SK-N-SH treated with all-trans-retinoic acid at 6 μM for 48 hours (cell line): ENCODE data around the gene MLPH.

Source experiments
- ARNTL ChIP-seq: fragments of 450-650 bp; formaldehyde crosslinking; IDR thresholded peaks from 2 replicates; pipeline ENCODE4 v1.5.0; 2020; ENCODE audit warnings: low read depth, mild to moderate bottlenecking, moderate library complexity, borderline replicate concordance
- CSDC2 ChIP-seq: fragments of 250-450 bp; sonication (Bioruptor Pico); IDR thresholded peaks from 2 replicates; pipeline ENCODE4 v1.5.0; 2020; ENCODE audit warnings: mild to moderate bottlenecking, moderate library complexity
- GLIS3 ChIP-seq: fragments of 250-450 bp; sonication (Bioruptor Pico); IDR thresholded peaks from 2 replicates; pipeline ENCODE4 v1.5.0; 2020; ENCODE audit warnings: mild to moderate bottlenecking, moderate library complexity
- ISL1 ChIP-seq: fragments of 250-450 bp; sonication (Bioruptor Pico); IDR thresholded peaks from 2 replicates; pipeline ENCODE4 v2.1.2; 2022; ENCODE audit warnings: mild to moderate bottlenecking, moderate library complexity
- OSR1 ChIP-seq: fragments of 250-450 bp; sonication (Bioruptor Pico); IDR thresholded peaks from 2 replicates; pipeline ENCODE4 v1.8.0; 2022; ENCODE audit warnings: moderate library complexity, mild to moderate bottlenecking, inconsistent platforms
- PPARA ChIP-seq: fragments of 250-450 bp; sonication (Bioruptor Pico); IDR thresholded peaks from 2 replicates; pipeline ENCODE4 v1.5.0; 2020; ENCODE audit warnings: mild to moderate bottlenecking, borderline replicate concordance
- RARB ChIP-seq: fragments of 250-450 bp; sonication (Bioruptor Pico); IDR thresholded peaks from 2 replicates; pipeline ENCODE4 v1.8.0; 2021; ENCODE audit warnings: mild to moderate bottlenecking, moderate library complexity
- TCF4 ChIP-seq: fragments of 250-450 bp; sonication (Bioruptor Pico); IDR thresholded peaks from 2 replicates; pipeline ENCODE4 v1.8.0; 2021; ENCODE audit warnings: mild to moderate bottlenecking, moderate library complexity, borderline replicate concordance
- ZFP3 ChIP-seq: fragments of 250-450 bp; sonication (Bioruptor Pico); IDR thresholded peaks from 2 replicates; pipeline ENCODE4 v1.5.0; 2020; ENCODE audit warnings: mild to moderate bottlenecking, moderate library complexity
- ZFP30 ChIP-seq: fragments of 450-650 bp; formaldehyde crosslinking; IDR thresholded peaks from 2 replicates; pipeline ENCODE4 v1.5.0; 2022; ENCODE audit warnings: mild to moderate bottlenecking, moderate library complexity
- ZNF565 ChIP-seq: fragments of 450-650 bp; formaldehyde crosslinking; conservative IDR thresholded peaks from 2 replicates; pipeline ENCODE4 v1.5.0; 2020; ENCODE audit warnings: low read depth, mild to moderate bottlenecking, moderate library complexity
- ZNF8 ChIP-seq: fragments of 450-650 bp; formaldehyde crosslinking; IDR thresholded peaks from 2 replicates; pipeline ENCODE4 v1.5.0; 2020; ENCODE audit warnings: mild to moderate bottlenecking, moderate library complexity
- TF ChIP-seq, protein P1 (sequence below): fragments of 250-450 bp; sonication (Bioruptor Pico); IDR thresholded peaks from 2 replicates; pipeline ENCODE4 v1.5.1; 2020; ENCODE audit warnings: low read depth, mild to moderate bottlenecking, moderate library complexity

GRCh38 chr2:237540223-237540775 lies 53.2 kb downstream of the MLPH start:
- TF ChIP-seq ZFP30 (no peak), ZNF565 (CRISPR knock-in tag) (no peak), GLIS3 (CRISPR knock-in tag) (no peak), ZNF8 (no peak), ARNTL (CRISPR knock-in tag) (no peak), RARB (no peak), ISL1 (CRISPR knock-in tag) (no peak), ZFP3 (no peak), PPARA (CRISPR knock-in tag) (no peak), OSR1 (CRISPR knock-in tag) (no peak), CSDC2 (CRISPR knock-in tag) (no peak), TCF4 (CRISPR knock-in tag) (no peak)
- TF ChIP-seq, protein P1, sequence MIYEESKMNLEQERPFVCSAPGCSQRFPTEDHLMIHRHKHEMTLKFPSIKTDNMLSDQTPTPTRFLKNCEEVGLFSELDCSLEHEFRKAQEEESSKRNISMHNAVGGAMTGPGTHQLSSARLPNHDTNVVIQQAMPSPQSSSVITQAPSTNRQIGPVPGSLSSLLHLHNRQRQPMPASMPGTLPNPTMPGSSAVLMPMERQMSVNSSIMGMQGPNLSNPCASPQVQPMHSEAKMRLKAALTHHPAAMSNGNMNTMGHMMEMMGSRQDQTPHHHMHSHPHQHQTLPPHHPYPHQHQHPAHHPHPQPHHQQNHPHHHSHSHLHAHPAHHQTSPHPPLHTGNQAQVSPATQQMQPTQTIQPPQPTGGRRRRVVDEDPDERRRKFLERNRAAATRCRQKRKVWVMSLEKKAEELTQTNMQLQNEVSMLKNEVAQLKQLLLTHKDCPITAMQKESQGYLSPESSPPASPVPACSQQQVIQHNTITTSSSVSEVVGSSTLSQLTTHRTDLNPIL (CRISPR knock-in tag), result no peak
